HepG2 (cell line): Measurements from ENCODE around the gene WBP1. TPM values are rescaled to one million over a fixed set of nuclear protein-coding genes. Genes with fewer than 3 reads are reported as not detected.
A peak's percentile ranks its signal among the peaks of the same experiment; 100 is the strongest.

Experiments used
- ATAC-seq: fragments of 200-7000 bp; cut with Tn5 transposase; 3 replicates; pipeline ENCODE4 v1.9.1; 2020; ENCODE audit warnings: mild to moderate bottlenecking, moderate library complexity
- BruUV-seq: library from RNA; stranded (reverse); fragments of 400-500 nt; replicated peaks from 2 replicates; lab custom pipeline; 2021; lab: Mats Ljungman, UMichigan
- CTCF ChIA-PET: fragments of 300-600 bp; formaldehyde crosslinking; extraction: SDS; loops from one replicate; lab custom pipeline; 2021; ENCODE audit warnings: low total read pairs, inconsistent platforms, low intra/inter-chr PET ratio; lab: Yijun Ruan, JAX
- POLR2A ChIA-PET: fragments of 350-600 bp; sonication (Branson Sonifier 250); formaldehyde crosslinking; loops from one replicate; lab custom pipeline; 2020; ENCODE audit warnings: antibody characterized with exemption, inconsistent platforms; lab: Yijun Ruan, JAX
- DNase-seq: peaks from one replicate; pipeline ENCODE4 v3.0.0-alpha.2; 2015; ENCODE audit warnings: low spot score
- FAIRE-seq: peaks from 3 replicates; lab custom pipeline; 2011; peaks lifted over from hg19 to GRCh38; lab: Jason Lieb, UNC
- H2AFZ ChIP-seq: one replicate; pipeline ENCODE4 v1.6.1; 2011; ENCODE audit warnings: low read length, inconsistent platforms
- H3K27ac ChIP-seq: fragments of 300-600 bp; 3 replicates; pipeline ENCODE4 v1.8.0; 2011; ENCODE audit warnings: mixed run types, mild to moderate bottlenecking, mixed read lengths, low read length, inconsistent platforms; ENCODE audit not compliant: insufficient read depth; ENCODE audit errors: extremely low read length
- H3K27me3 ChIP-seq, 2 experiments: fragments of 200-600 bp in 1 of 2; 2 replicates in 1 of 2; 3 replicates in 1 of 2; pipeline versions ENCODE4 v1.6.0 to v1.8.0; 2011; ENCODE audit warnings: low read length in 2 of 2, mild to moderate bottlenecking in 2 of 2, moderate library complexity in 2 of 2, inconsistent platforms in 1 of 2; ENCODE audit not compliant: insufficient read depth in 2 of 2, control insufficient read depth in 1 of 2
- H3K36me3 ChIP-seq, 2 experiments: fragments of 200-600 bp in 1 of 2; replicated peaks in 1 of 2; 2 replicates in 1 of 2; 3 replicates in 1 of 2; pipeline versions ENCODE4 v1.5.1 to v1.8.0; 2011; ENCODE audit warnings: low read length in 2 of 2, inconsistent platforms in 1 of 2; ENCODE audit not compliant: insufficient read depth in 2 of 2, control insufficient read depth in 1 of 2
- H3K4me1 ChIP-seq: 2 replicates; pipeline ENCODE4 v1.5.1; 2012; ENCODE audit warnings: low read length, inconsistent platforms; ENCODE audit not compliant: insufficient read depth
- H3K4me2 ChIP-seq: 2 replicates; pipeline ENCODE4 v1.6.0; 2011; ENCODE audit warnings: low read depth, low read length, inconsistent platforms
- H3K4me3 ChIP-seq, 3 experiments: fragments of 200-600 bp in 1 of 3; sonication (generic), shearing (Covaris generic) in 1 of 3; replicated peaks in 1 of 3; 2 replicates each; pipeline ENCODE4 v1.5.1; 2011 to 2016; ENCODE audit warnings: low read length in 3 of 3, inconsistent platforms in 2 of 3, low read depth in 2 of 3, mild to moderate bottlenecking in 2 of 3, control low read depth in 1 of 3, mixed read lengths in 1 of 3; ENCODE audit not compliant: insufficient read depth in 1 of 3
- H3K79me2 ChIP-seq: one replicate; pipeline ENCODE4 v1.6.1; 2011; ENCODE audit warnings: low read length, inconsistent platforms; ENCODE audit not compliant: insufficient read depth
- H3K9ac ChIP-seq: 2 replicates; pipeline ENCODE4 v1.6.0; 2011; ENCODE audit warnings: mild to moderate bottlenecking, low read depth, low read length, inconsistent platforms; ENCODE audit not compliant: insufficient read depth
- H3K9me3 ChIP-seq: 2 replicates; pipeline ENCODE4 v1.5.1; 2012; ENCODE audit warnings: mild to moderate bottlenecking, low read length
- H4K20me1 ChIP-seq: 2 replicates; pipeline ENCODE4 v1.6.0; 2011; ENCODE audit warnings: inconsistent platforms, mild to moderate bottlenecking, low read length, moderate library complexity; ENCODE audit not compliant: insufficient read depth
- ARHGAP35 ChIP-seq: sonication (generic); formaldehyde crosslinking; IDR thresholded peaks from 2 replicates; pipeline ENCODE4 v1.9.0; 2022; ENCODE audit warnings: mild to moderate bottlenecking, inconsistent platforms, moderate library complexity, missing genetic modification reagents, borderline replicate concordance
- EHMT2 ChIP-seq: fragments of 200-600 bp; sonication (generic); IDR thresholded peaks from 2 replicates; pipeline ENCODE4 v1.7.0; 2017; ENCODE audit warnings: antibody characterized with exemption, low read depth, low read length, borderline replicate concordance
- ELF1 ChIP-seq: sonication (generic); formaldehyde crosslinking; IDR thresholded peaks from 2 replicates; pipeline ENCODE4 v1.4.0; 2020; ENCODE audit warnings: missing genetic modification reagents
- ELF3 ChIP-seq: IDR thresholded peaks from 2 replicates; pipeline ENCODE4 v1.6.1; 2016; ENCODE audit warnings: missing genetic modification reagents, missing compliant biosample characterization
- FOXJ3 ChIP-seq: sonication (generic); formaldehyde crosslinking; IDR thresholded peaks from 2 replicates; pipeline ENCODE4 v1.4.0; 2020; ENCODE audit warnings: missing genetic modification reagents, mild to moderate bottlenecking, borderline replicate concordance
- IRF2 ChIP-seq: IDR thresholded peaks from 2 replicates; pipeline ENCODE4 v1.6.1; 2018; ENCODE audit warnings: missing genetic modification reagents, missing compliant biosample characterization
- JARID2 ChIP-seq: sonication (generic); formaldehyde crosslinking; IDR thresholded peaks from 2 replicates; pipeline ENCODE4 v1.8.1; 2023; ENCODE audit warnings: missing genetic modification reagents, inconsistent platforms; ENCODE audit not compliant: insufficient replicate concordance
- NAIF1 ChIP-seq: sonication (generic); formaldehyde crosslinking; IDR thresholded peaks from 2 replicates; pipeline ENCODE4 v1.5.0; 2020; ENCODE audit warnings: mild to moderate bottlenecking, missing genetic modification reagents, borderline replicate concordance
- ZKSCAN5 ChIP-seq: sonication (generic); formaldehyde crosslinking; IDR thresholded peaks from 2 replicates; pipeline ENCODE4 v1.5.1; 2020; ENCODE audit warnings: mild to moderate bottlenecking, missing genetic modification reagents
- ZMYM2 ChIP-seq: sonication (generic); formaldehyde crosslinking; IDR thresholded peaks from 2 replicates; pipeline ENCODE4 v1.8.0; 2022; ENCODE audit warnings: mild to moderate bottlenecking, missing genetic modification reagents
- ZNF224 ChIP-seq: sonication (generic); formaldehyde crosslinking; IDR thresholded peaks from 2 replicates; pipeline ENCODE4 v1.5.0; 2020; ENCODE audit warnings: mild to moderate bottlenecking, missing genetic modification reagents
- ZNF274 ChIP-seq: sonication (generic); formaldehyde crosslinking; IDR thresholded peaks from 2 replicates; pipeline ENCODE4 v1.5.1; 2020; ENCODE audit warnings: mild to moderate bottlenecking, missing genetic modification reagents
- ZNF280B ChIP-seq: sonication (generic); formaldehyde crosslinking; IDR thresholded peaks from 2 replicates; pipeline ENCODE4 v1.5.0; 2020; ENCODE audit warnings: missing genetic modification reagents, mild to moderate bottlenecking, borderline replicate concordance
- ZNF331 ChIP-seq: sonication (generic); formaldehyde crosslinking; IDR thresholded peaks from 2 replicates; pipeline ENCODE4 v1.4.0; 2020; ENCODE audit warnings: missing genetic modification reagents
- ZNF558 ChIP-seq: sonication (generic); formaldehyde crosslinking; IDR thresholded peaks from 2 replicates; pipeline ENCODE4 v1.9.0; 2022; ENCODE audit warnings: mild to moderate bottlenecking, missing genetic modification reagents, borderline replicate concordance
- ZNF816 ChIP-seq: sonication (generic); formaldehyde crosslinking; IDR thresholded peaks from 2 replicates; pipeline ENCODE4 v1.8.0; 2022; ENCODE audit warnings: missing genetic modification reagents, mild to moderate bottlenecking, borderline replicate concordance
- ZNF883 ChIP-seq: sonication (generic); formaldehyde crosslinking; IDR thresholded peaks from 2 replicates; pipeline ENCODE4 v1.5.1; 2020; ENCODE audit warnings: mild to moderate bottlenecking, missing genetic modification reagents; ENCODE audit errors: not compliant biosample characterization
- ZSCAN21 ChIP-seq: sonication (generic); formaldehyde crosslinking; IDR thresholded peaks from 2 replicates; pipeline ENCODE4 v1.8.0; 2022; ENCODE audit warnings: mild to moderate bottlenecking, missing genetic modification reagents, moderate library complexity, borderline replicate concordance
- ZSCAN29 ChIP-seq: sonication (generic); formaldehyde crosslinking; conservative IDR thresholded peaks from 2 replicates; pipeline ENCODE4 v1.4.0; 2020; ENCODE audit warnings: mild to moderate bottlenecking, missing genetic modification reagents
- WGBS: methylation state at CpG from one replicate; pipeline ENCODE4 v1.1.6; 2017; ENCODE audit warnings: low lambda C conversion rate; 5-methylcytosine and 5-hydroxymethylcytosine counted together
- in situ Hi-C: cut with HindIII; loops from 2 replicates; pipeline ENCODE4 v1.10.0; 2017; ENCODE audit warnings: low pct_unique_long_range_greater_than_20kb; ENCODE audit not compliant: extremely low pct_ligation_motif_present
- intact Hi-C: fragments of 100-400 bp; cut with micrococcal nuclease; formaldehyde crosslinking; loops from one replicate; pipeline ENCODE4 v1.10.0; 2022; ENCODE audit not compliant: unreplicated experiment
- polyA plus RNA-seq, 8 experiments: library from polyadenylated mRNA; depleted of rRNA in 3 of 8; stranded (reverse) in 7 of 8; unstranded in 1 of 8; fragments of >200 nt; fragmentation: Illumina TruSeq in 4 of 8; extraction: Trizol in 4 of 8; gene quantifications; 2 replicates each; pipeline versions ENCODE4 v1.2.1 to v1.2.3, GENCODE V29; 2011 to 2016; ENCODE audit warnings: low read depth in 4 of 8, missing spikeins in 1 of 8, mixed read lengths in 1 of 8; ENCODE audit not compliant: insufficient read depth in 1 of 8
- total RNA-seq, 5 experiments: library from RNA; depleted of rRNA; stranded (reverse); fragments of >200 nt; fragmentation: Illumina TruSeq; extraction: Trizol; gene quantifications; 2 replicates each; pipeline ENCODE4 v1.2.3, GENCODE V29; 2016; ENCODE audit warnings: low read depth in 1 of 5
- TF ChIP-seq, protein P1 (sequence below): IDR thresholded peaks from 2 replicates; pipeline ENCODE4 v1.6.1; 2016; ENCODE audit warnings: missing compliant biosample characterization, missing genetic modification reagents, borderline replicate concordance
- TF ChIP-seq, protein P2 (sequence below): IDR thresholded peaks from 2 replicates; pipeline ENCODE4 v1.6.1; 2016; ENCODE audit warnings: missing biosample characterization, missing genetic modification reagents, low read depth

WBP1 gene
- total and polyA plus RNA-seq, 2 of the 13 experiments (the other 11 are each of a cell fraction or from before 2014, with no cell fraction given) = 38.8 to 85.7 TPM

DNA sequence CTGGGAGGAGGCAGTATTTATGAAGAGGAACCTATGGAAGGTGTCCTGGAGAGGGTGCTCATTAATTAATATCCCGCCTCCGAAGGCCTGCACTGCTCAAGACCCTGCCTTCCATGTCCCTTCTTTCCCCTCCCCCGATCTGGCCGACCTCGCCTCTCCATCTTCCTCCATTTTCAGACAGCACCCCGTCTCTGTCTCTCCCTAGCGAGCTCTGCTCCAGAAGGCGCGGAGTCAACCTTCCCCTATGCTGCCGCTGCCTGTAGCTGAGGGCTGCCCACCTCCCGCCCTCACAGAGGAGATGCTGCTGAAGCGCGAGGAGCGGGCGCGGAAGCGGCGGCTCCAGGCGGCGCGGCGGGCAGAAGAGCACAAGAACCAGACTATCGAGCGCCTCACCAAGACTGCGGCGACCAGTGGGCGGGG, 1.1 kb upstream of the WBP1 start:
- Histone ChIP-seq H2AFZ (no peak overlapping the region), H3K36me3 (peaks cover 1 to 12% of the 10 kb centered on the region in 2 experiments; a peak in 4 of 5 replicates), H3K27me3 (no peaks in the 10 kb centered on the region; a peak in 1 of 5 replicates), H3K4me1 (peaks cover 49% of the 10 kb centered on the region), H3K4me3 (peak overlapping the region; percentile 75 to 92 (median 76)), H3K27ac (peak overlapping the region; percentile 89), H3K9me3 (no peaks in the 10 kb centered on the region), H4K20me1 (peaks cover 4% of the 10 kb centered on the region; the same call in 1 of the 2 replicates), H3K79me2 (peaks cover 22% of the 10 kb centered on the region), H3K9ac (peak overlapping the region; percentile 85), H3K4me2 (peak overlapping the region; percentile 95)
- ChIA-PET POLR2A (interaction anchor here (0.7 to 12.4 kb wide), 11 partner anchors 14 to 1244 kb away, joined by 3 to 342 read pairs (median 24); partner anchors contain the start of genes CCDC142, LBX2, MRPL53 and PCGF1), CTCF (no interaction called here)
- no peak for ATAC-seq
- 2% methylated on average over 27 of the region's 27 CpGs for whole genome bisulfite sequencing
- FAIRE-seq = no peak
- no peak for DNase-seq
- BruUV-seq = no TSS peak
- intact Hi-C loops (no loop called here), in situ Hi-C loops (no loop called here)
- TF ChIP-seq ZSCAN29 (CRISPR knock-in tag) (no peak), FOXJ3 (CRISPR knock-in tag) (no peak), ZNF280B (0 out of 2 replicates have a peak, but pooled peaks have one; percentile 0), ZMYM2 (CRISPR knock-in tag) (no peak), ARHGAP35 (CRISPR knock-in tag) (0 out of 2 replicates have a peak, but pooled peaks have one; percentile 13), ZSCAN21 (CRISPR knock-in tag) (peak; percentile 69; the same call in 1 of the 2 replicates), ELF3 (CRISPR knock-in tag) (0 out of 2 replicates have a peak, but pooled peaks have one; percentile 1), ZNF224 (CRISPR knock-in tag) (no peak), ELF1 (CRISPR knock-in tag) (peak; percentile 50), ZKSCAN5 (CRISPR knock-in tag) (no peak), ZNF883 (CRISPR knock-in tag) (peak; percentile 69), ZNF558 (0 out of 2 replicates have a peak, but pooled peaks have one; percentile 21), ZNF816 (CRISPR knock-in tag) (0 out of 2 replicates have a peak, but pooled peaks have one; percentile 17), EHMT2 (no peak), NAIF1 (CRISPR knock-in tag) (no peak), IRF2 (CRISPR knock-in tag) (no peak), ZNF331 (CRISPR knock-in tag) (peak; percentile 52), ZNF274 (CRISPR knock-in tag) (peak; percentile 9; the same call in 1 of the 2 replicates), JARID2 (CRISPR knock-in tag) (peak; percentile 68)
- TF ChIP-seq, protein P1, sequence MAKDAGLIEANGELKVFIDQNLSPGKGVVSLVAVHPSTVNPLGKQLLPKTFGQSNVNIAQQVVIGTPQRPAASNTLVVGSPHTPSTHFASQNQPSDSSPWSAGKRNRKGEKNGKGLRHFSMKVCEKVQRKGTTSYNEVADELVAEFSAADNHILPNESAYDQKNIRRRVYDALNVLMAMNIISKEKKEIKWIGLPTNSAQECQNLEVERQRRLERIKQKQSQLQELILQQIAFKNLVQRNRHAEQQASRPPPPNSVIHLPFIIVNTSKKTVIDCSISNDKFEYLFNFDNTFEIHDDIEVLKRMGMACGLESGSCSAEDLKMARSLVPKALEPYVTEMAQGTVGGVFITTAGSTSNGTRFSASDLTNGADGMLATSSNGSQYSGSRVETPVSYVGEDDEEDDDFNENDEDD (CRISPR knock-in tag) = 0 out of 2 replicates have a peak, but pooled peaks have one; percentile 45
- TF ChIP-seq, protein P2, sequence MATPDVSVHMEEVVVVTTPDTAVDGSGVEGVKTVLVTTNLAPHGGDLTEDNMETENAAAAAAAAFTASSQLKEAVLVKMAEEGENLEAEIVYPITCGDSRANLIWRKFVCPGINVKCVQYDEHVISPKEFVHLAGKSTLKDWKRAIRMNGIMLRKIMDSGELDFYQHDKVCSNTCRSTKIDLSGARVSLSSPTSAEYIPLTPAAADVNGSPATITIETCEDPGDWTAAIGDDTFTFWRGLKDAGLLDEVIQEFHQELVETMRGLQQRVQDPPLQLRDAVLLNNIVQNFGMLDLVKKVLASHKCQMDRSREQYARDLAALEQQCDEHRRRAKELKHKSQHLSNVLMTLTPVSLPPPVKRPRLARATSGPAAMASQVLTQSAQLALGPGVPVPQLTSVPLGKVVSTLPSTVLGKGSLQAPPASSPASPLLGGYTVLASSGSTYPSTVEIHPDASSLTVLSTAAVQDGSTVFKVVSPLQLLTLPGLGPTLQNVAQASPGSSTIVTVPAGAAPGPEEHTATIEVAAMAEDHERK = no peak
